Thyroid gland (tissue), 4 donors: ENCODE results near the gene DDX43. TPM values are rescaled to one million over a fixed set of nuclear protein-coding genes. Genes with fewer than 3 reads are reported as not detected.

Source experiments
- DNase-seq, 2 donors: peaks; one replicate each; pipeline ENCODE4 v3.0.0-alpha.2; 2019
- H3K27ac ChIP-seq, 3 donors: fragments of 200-600 bp; sonication (generic); 1 replicate in 2 of 3; 2 replicates in 1 of 3; pipeline ENCODE4 v1.5.1; 2016 to 2019; ENCODE audit warnings: mild to moderate bottlenecking in 1 of 3, moderate library complexity in 1 of 3
- H3K27me3 ChIP-seq: fragments of 200-600 bp; sonication (generic); one replicate; pipeline ENCODE4 v1.5.1; 2019
- H3K36me3 ChIP-seq, 2 donors: fragments of 200-600 bp; sonication (generic); one replicate each; pipeline ENCODE4 v1.5.1; 2016 to 2019
- H3K4me1 ChIP-seq, 2 donors: fragments of 200-600 bp; sonication (generic); one replicate each; pipeline ENCODE4 v1.5.1; 2017 to 2019
- H3K4me3 ChIP-seq, 3 donors: fragments of 200-600 bp; sonication (generic); replicated peaks in 1 of 3; 1 replicate in 2 of 3; 2 replicates in 1 of 3; pipeline ENCODE4 v1.5.1; 2016; ENCODE audit warnings: mild to moderate bottlenecking in 1 of 3
- H3K9me3 ChIP-seq: fragments of 200-600 bp; sonication (generic); one replicate; pipeline ENCODE4 v1.5.1; 2017
- POLR2A ChIP-seq, 2 donors: fragments of 450-650 bp; IDR thresholded peaks; one replicate each; pipeline ENCODE4 v1.6.1; 2017; ENCODE audit warnings: antibody characterized with exemption in 2 of 2, mild to moderate bottlenecking in 2 of 2, moderate library complexity in 1 of 2
- WGBS, 2 donors: methylation state at CpG; one replicate each; pipeline ENCODE4 v1.1.5; 2017; 5-methylcytosine and 5-hydroxymethylcytosine counted together
- intact Hi-C: fragments of 100-400 bp; cut with DNase I; formaldehyde crosslinking; loops from one replicate; pipeline ENCODE4 v1.15.1; 2023
- total RNA-seq, 4 donors: library from RNA; depleted of rRNA; stranded (reverse); fragments of >200 nt; gene quantifications; one replicate each; pipeline ENCODE4 v1.2.3, GENCODE V29; 2016
- TF ChIP-seq, protein P1 (sequence below), 6 experiments: fragments of 200-600 bp in 3 of 6; fragments of 450-650 bp in 3 of 6; sonication (generic) in 3 of 6; IDR thresholded peaks; one replicate each; pipeline ENCODE4 v1.5.1; 2016 to 2019; ENCODE audit warnings: antibody characterized with exemption in 6 of 6, mild to moderate bottlenecking in 2 of 6, inconsistent platforms in 1 of 6, moderate library complexity in 1 of 6

Gene DDX43
- total RNA-seq, 4 donors from 2014 or later: 1.5 to 6.0 (median 4.0) TPM

DNA sequence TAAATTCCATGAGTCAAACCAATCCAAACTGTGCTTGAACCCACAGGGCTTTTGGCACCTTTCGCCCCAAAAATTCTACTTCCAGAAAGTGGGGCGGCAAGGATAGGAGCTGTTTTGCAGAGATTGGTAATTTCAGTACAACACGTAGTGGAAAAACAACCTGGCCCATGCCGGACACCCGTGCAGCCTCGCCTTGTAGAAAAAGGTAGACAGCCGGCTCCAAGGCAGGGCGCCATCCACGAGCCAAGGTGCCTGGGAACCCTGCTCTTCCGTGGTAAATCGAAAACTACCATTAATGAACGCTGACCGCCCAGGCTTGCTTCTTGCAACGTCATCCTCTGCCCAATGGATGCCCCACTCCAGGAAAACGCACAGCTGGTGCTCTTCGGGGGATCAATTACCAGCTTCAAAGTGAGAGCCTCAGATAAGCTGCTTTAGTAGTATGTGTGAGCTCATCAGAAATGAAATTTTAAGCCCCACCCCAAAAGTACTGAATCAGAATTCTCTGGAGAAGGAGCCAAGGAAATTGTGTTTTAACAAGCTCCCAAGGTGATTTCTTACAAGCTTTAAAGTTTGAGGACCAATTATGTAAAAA, 26.8 kb upstream of the DDX43 start:
- intact Hi-C loops: no loop called here
- H3K36me3 ChIP-seq: no peaks in the 10 kb centered on the region
- H3K4me1 ChIP-seq: no peaks in the 10 kb centered on the region
- no peak for DNase-seq
- H3K27me3 ChIP-seq: no peaks in the 10 kb centered on the region
- no peak overlapping the region for H3K4me3 ChIP-seq
- no peak overlapping the region for H3K27ac ChIP-seq
- 70 to 73% methylated on average over 14 to 16 of the region's 16 CpGs for WGBS, 2 donors
- TF ChIP-seq, protein P1, sequence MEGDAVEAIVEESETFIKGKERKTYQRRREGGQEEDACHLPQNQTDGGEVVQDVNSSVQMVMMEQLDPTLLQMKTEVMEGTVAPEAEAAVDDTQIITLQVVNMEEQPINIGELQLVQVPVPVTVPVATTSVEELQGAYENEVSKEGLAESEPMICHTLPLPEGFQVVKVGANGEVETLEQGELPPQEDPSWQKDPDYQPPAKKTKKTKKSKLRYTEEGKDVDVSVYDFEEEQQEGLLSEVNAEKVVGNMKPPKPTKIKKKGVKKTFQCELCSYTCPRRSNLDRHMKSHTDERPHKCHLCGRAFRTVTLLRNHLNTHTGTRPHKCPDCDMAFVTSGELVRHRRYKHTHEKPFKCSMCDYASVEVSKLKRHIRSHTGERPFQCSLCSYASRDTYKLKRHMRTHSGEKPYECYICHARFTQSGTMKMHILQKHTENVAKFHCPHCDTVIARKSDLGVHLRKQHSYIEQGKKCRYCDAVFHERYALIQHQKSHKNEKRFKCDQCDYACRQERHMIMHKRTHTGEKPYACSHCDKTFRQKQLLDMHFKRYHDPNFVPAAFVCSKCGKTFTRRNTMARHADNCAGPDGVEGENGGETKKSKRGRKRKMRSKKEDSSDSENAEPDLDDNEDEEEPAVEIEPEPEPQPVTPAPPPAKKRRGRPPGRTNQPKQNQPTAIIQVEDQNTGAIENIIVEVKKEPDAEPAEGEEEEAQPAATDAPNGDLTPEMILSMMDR (IDR thresholded peaks at IDR 0.05): no peak
- no peak for TF ChIP-seq POLR2A (IDR thresholded peaks at IDR 0.05)
- H3K9me3 ChIP-seq: no peaks in the 10 kb centered on the region

GRCh38 chr6:73368675-73369074, 26.0 kb upstream of the DDX43 start:
- H3K27ac ChIP-seq: no peak overlapping the region
- no peaks in the 10 kb centered on the region for H3K36me3 ChIP-seq
- DNase-seq: no peak
- H3K9me3 ChIP-seq: no peaks in the 10 kb centered on the region
- intact Hi-C loops: no loop called here
- TF ChIP-seq, protein P1 (IDR thresholded peaks at IDR 0.05): no peak
- no peak for TF ChIP-seq POLR2A (IDR thresholded peaks at IDR 0.05)
- no peaks in the 10 kb centered on the region for H3K4me1 ChIP-seq
- WGBS, 2 donors: 83% methylated on average over 4 of the region's 4 CpGs
- H3K4me3 ChIP-seq: no peak overlapping the region
- no peaks in the 10 kb centered on the region for H3K27me3 ChIP-seq

DNA sequence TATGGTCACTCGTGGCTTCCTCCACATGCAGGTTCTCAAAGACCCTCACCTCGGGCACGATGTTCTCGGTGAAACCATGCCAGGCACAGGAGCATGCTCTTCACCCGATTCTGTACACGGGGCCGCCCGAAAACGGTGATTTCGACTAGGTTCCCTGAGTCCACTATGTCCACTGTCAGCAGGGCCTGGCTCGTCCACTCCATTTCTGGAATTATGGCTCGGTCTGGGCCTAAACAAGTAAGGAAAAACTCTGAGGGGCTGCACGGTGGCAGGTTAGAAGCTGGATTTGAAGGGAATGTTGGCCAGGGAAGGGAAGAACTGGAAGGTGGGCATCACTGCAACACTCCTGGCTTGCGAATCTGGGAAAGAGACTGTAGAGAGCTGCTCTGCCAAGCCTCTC, 25.5 kb upstream of the DDX43 start:
- Histone ChIP-seq H3K9me3 (no peaks in the 10 kb centered on the region), H3K36me3 (no peaks in the 10 kb centered on the region), H3K4me3 (no peak overlapping the region), H3K27me3 (no peaks in the 10 kb centered on the region), H3K4me1 (no peaks in the 10 kb centered on the region), H3K27ac (no peak overlapping the region)
- WGBS, 2 donors: 95 to 96% methylated on average over 14 of the region's 14 CpGs
- DNase-seq: no peak
- intact Hi-C loops: no loop called here
- TF ChIP-seq POLR2A (IDR thresholded peaks at IDR 0.05): no peak
- TF ChIP-seq, protein P1 (IDR thresholded peaks at IDR 0.05): no peak

- 97% methylated on average over 30 to 32 of the region's 36 CpGs for WGBS, 2 donors
- no peak for DNase-seq
Observed at GRCh38 chr6:73369563-73369962, 25.1 kb upstream of the DDX43 start, which contains the start of gene OOEP. OOEP (minus strand) TSS chr6:73369897; CDS start chr6:73369792, 105 bp downstream.

GRCh38 chr6:73371984-73372383, 22.6 kb upstream of the DDX43 start:
- no peak for TF ChIP-seq POLR2A (IDR thresholded peaks at IDR 0.05)
- TF ChIP-seq, protein P1 (IDR thresholded peaks at IDR 0.05): no peak
- intact Hi-C loops: no loop called here
- no peaks in the 10 kb centered on the region for H3K36me3 ChIP-seq
- H3K27me3 ChIP-seq: no peaks in the 10 kb centered on the region
- WGBS, 2 donors: 93 to 97% methylated on average over 4 of the region's 4 CpGs
- H3K27ac ChIP-seq: no peak overlapping the region
- no peaks in the 10 kb centered on the region for H3K4me1 ChIP-seq
- H3K4me3 ChIP-seq: no peak overlapping the region
- no peak for DNase-seq
- no peaks in the 10 kb centered on the region for H3K9me3 ChIP-seq

More at GRCh38 chr6:73369563-73369962, 25.1 kb upstream of the DDX43 start, which contains the start of gene OOEP:
- Histone ChIP-seq H3K27me3 (no peaks in the 10 kb centered on the region), H3K9me3 (no peaks in the 10 kb centered on the region), H3K27ac (no peak within 1 kb of the TSS), H3K36me3 (no peaks in the 10 kb centered on the region), H3K4me1 (no peaks in the 10 kb centered on the region), H3K4me3 (no peak within 1 kb of the TSS)
- intact Hi-C loops: no loop called here
- TF ChIP-seq, protein P1 (IDR thresholded peaks at IDR 0.05): no peak
- no peak for TF ChIP-seq POLR2A (IDR thresholded peaks at IDR 0.05)
